T-helper 1 cell (primary cell): ENCODE data around the gene CACNA1D.
A peak's percentile ranks its signal among the peaks of the same experiment; 100 is the strongest.

Experiments used
- DNase-seq, 5 donors: peaks; one replicate each; pipeline ENCODE4 v3.0.0-alpha.2; 2012 to 2020

Gene CACNA1D

DNA sequence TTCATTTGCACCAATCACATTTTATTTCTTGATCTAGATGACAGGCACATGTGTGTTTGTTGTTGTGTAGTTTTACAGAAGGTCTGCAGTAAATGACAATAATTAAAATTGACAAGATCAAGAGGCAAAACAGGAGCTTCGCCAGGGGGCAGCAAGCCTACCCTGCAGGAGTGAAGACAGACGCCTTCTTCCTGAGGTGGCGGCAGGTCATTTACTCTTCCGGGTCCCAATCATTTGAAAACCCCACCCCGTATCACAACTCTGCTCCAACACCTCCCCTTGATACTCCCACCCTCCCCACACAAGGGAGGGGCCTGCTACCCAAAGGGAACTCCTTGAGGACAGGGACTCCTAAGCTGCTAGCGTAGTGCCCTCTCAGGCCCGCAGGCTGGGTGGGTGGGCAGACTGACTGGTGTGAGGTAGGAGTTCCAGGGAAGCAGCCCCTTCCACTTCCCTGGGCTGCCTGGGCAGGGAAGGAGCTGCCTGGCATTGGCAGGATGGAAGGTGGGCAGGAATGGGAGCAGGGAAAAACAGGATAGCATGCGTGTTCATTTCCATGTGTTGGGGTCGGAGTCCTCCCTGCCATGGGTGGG is 338.7 kb downstream of the CACNA1D start:
- DNase-seq: no peak

GRCh38 chr3:53833700-53834099 is 339.3 kb downstream of the CACNA1D start:
- no peak for DNase-seq

DNA sequence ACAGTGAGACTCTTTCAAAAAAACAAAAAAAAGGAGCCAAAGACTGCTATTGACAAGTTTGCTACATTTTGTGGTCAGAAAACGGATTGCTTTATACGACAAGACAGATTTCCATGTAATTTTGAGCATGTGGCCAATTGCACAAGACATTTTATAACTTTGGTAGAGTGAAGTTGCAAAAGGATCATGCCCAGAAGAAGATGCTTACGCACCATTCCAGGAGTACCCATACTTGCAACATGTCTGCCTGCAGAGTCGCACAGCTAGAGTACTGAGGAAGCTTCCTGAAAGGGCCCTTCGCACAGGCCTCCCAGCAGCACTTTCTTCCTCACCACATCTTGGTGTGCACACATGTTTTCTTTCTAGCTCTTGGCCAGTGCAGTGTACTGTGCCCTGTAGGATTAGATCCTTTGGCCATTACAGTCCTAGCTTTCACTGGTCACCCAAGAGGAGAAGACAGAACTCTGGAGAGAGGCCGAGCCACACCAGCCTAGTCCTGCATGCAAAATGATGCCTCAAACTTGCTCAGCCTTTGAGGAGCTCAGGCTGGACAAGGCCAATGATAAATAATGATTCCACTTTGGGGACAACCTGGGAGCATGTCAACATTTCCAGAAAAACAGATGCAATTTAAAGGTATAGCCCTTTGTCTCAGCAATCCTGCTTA is 340.2 kb downstream of the CACNA1D start:
- no peak for DNase-seq

DNA sequence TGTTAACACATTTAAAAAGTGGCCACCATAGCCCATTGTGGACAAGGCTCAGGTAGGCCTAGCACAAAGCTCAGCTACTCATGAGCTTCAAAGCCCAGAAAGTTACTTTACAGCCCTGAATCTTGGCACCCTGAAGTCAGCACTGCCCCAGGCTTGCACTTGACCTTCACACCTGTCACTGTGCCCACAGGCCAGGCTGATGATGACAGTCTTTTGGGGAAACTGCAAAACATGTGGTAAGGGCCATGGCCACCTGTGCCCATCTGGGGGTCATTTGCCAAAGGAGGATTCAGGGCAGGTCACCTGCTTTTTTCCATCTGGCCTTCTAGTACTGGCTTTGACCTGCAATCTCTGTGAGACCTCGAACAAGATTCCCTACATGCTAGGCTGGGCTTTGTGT is 340.8 kb downstream of the CACNA1D start:
- no peak for DNase-seq

DNA sequence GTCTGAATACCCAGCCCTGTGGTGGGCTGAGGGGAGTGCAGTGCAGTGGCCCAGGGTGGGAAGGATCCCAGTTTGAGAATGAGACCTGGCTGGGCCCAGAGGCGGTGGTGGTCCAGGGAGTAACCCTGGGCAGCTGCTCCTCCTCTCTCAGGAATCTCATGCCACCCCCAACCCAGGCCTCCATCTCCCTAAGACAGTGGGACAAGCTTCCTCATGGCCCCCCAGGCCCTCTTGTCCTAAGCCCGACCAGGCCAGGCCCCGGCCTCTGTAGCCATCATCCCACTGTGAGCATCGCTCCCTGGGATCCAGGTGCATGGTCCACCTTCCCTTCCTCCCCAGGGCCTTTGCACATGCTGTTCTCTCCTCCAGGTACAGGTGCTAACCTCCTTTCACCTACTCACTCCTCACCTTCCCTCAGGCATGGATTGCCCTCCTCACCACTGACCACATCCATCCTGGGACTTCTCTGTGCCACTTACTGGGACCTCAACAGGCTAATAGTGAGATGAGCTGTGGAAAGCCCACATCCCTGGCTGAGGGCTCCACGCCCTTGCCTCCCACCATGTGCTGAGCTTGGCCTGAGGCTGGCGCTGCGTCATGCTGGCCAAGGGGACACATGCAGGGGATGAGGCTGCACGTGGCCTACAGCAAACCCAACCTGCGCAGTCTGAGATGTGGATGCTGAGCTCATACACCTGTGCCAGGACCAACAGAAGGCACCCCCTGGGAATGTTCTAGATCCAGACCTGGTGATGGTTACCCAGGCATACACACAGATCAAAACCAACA is 341.9 kb downstream of the CACNA1D start:
- no peak for DNase-seq

GRCh38 chr3:53837331-53837730 is 342.9 kb downstream of the CACNA1D start:
- no peak for DNase-seq

- no peak for DNase-seq
Measured at GRCh38 chr3:53841296-53841695, 346.9 kb downstream of the CACNA1D start.

- no peak for DNase-seq
Measured at GRCh38 chr3:53842436-53843194, 348.2 kb downstream of the CACNA1D start.

DNA sequence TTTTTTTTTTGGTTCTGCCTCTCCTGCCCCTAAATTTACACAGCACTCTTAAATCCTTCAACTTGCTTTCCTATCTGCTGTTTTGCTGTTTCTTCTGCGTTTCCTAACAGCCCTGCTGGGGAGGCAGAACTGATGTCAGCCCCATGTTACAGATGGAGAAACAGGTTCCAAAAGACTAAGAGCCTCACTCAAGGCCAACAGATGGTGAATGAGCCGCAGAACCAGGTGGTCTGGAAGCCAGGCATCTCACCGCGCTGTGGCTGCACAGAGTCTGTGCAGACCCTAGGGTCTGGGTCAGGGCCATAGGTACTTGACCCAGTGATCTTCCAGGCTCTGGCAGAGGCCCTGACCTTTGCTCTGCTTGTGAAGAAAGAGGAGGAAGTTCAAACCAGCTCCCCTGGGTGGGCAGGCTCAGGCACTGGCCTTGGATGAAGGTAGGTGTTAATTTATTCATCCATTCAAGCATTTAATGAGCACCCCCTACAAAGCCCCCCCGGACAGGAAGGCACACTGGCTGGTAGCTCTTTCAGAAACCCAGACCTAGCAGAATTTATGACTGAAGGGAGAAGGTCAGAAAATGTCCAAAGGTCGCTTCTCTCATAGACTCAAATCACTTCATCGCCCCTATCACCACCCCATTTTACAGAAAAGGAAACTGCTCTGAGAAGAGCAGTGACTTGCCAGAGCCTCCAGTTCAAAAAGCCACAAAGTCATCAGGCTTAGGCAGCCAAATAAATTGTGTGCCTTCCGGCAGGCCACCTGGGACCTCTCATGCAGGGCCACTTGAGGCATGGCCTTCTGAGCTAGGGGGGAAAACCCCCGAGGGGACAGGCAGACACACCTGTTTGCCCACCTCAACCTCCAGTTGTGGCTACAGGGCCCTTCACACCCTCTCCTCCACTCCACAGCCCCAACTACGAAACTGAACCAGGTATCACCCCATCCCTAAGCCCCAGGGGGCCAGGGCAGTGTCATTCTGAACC is 349.1 kb downstream of the CACNA1D start:
- no peak for DNase-seq

DNA sequence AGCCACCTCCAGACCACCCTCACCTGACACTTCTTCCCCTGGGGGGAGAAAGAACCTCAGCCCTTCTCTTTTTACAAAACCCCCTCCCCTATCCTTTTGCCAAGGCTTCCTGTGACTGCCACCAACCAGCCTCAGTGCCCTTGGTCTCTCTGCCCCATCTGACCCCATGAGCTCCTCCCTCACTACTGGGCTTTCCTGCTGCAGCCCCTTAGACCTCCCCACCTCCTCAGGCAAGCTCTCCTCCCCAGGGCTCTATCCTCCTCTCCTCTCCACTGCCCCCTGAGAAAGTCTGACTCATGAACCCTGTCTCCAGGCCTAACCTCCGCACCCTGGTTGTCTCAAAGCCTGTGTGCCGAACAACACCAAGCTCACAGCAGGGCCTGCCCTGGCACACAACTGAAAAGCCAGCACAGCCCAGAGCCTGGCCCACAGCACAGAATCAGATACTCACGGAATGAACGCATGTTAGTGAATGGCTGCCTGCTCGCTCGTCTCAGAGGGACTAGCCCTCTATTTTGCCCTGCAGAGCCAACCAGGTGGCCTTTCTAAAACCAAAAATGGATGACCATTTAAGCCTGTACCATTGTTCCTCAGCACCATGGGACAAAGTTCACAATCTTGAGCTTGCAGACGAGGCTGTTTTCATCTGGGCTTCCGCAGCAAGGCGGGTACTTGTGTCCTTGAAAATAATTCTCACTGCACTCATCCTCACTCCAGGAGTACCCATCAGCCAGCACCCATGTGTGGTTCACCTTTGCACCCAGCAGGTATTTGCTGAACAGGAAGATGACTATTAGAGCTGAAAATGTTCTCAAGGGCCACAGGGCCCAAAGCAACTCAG is 350.1 kb downstream of the CACNA1D start:
- no peak for DNase-seq

DNA sequence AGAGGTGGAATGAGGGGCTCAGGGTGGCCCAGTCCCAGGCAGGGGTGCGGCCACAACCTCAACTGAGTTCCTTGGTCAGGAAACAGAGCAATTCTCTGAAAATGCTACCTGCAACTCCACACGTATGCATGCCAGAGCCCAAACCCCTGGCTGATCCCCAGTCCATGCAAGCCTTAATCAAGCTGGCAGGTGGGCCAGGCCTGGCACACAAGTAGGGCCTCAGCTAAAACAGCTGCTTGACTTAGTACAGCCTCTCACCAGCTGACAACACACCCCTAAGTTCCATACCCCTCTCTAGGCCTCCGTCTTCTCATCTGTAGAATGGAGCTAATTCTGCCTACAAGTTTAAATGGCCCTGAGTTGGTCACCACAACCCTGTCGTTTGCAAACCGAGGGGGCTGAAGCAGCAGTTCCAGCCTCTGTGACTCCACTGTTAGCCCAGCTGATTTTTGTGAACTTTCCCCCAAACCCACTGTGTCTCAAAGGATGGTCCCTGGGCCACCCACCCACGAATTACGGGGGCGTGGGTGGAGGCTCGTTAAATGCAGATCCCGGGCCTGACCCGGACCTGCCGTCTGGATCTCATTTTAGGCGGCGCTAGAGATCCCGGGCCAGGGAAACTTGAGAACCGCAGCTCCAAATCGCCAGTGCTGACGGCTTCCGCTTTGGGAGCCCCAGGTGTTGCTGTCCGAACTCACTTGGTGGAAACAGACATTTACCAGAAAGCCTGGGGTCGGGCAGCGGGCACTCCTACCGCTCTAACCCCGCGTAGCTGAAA is 350.9 kb downstream of the CACNA1D start:
- DNase-seq: no peak

GRCh38 chr3:53845881-53846133 is 351.4 kb downstream of the CACNA1D start:
- no peak for DNase-seq

- DNase-seq: peak in 1 of 5 donors; percentile 18
Measured at GRCh38 chr3:53846134-53846850, 351.9 kb downstream of the CACNA1D start, which contains the start of the genes CHDH and IL17RB. Gene CHDH (minus strand): TSS chr3:53846419. CDS start chr3:53824008, 22,411 bp downstream. Gene IL17RB (plus strand): TSS chr3:53846568. CDS start chr3:53846589, 21 bp downstream.

DNA sequence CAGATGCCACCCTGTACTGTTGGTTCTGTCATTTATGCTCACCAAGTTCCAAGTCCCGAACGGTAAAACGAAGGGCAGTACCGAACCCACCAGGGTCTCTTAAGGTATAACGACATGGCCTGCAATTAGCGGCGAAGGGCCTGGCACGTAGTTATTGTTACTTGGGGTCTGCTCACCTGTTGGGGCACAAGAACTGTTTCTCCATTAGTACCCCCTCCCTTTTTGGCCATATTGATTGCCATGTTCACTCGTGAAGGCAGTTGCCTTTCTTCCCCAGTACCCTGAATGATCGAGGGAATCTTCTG is 352.4 kb downstream of the CACNA1D start:
- DNase-seq: no peak

- DNase-seq: no peak
Measured at GRCh38 chr3:53849916-53850315, 355.5 kb downstream of the CACNA1D start.

- DNase-seq: no peak
Measured at GRCh38 chr3:53850895-53851294, 356.5 kb downstream of the CACNA1D start.

DNA sequence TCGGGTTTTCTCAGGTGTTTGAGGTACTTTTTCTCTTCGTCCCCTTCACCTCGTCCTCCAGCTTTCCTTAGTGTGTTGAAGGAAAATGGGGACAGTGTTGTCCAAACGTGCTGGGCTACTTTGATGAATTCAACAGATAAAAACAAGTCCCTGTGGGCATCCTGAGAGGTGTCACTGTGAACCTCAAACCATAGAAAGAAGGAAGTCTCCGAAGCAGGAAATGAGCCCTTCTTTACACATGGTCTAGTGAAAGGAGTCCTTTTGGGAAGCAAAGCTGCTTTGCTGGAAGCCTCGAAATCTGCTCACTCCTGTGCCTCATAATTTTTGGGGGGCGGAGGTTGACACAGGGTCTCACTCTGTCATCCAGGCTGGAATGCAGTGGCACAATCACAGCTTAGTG is 362.6 kb downstream of the CACNA1D start:
- DNase-seq: no peak

GRCh38 chr3:53858096-53858741 is 363.8 kb downstream of the CACNA1D start:
- DNase-seq: no peak

DNA sequence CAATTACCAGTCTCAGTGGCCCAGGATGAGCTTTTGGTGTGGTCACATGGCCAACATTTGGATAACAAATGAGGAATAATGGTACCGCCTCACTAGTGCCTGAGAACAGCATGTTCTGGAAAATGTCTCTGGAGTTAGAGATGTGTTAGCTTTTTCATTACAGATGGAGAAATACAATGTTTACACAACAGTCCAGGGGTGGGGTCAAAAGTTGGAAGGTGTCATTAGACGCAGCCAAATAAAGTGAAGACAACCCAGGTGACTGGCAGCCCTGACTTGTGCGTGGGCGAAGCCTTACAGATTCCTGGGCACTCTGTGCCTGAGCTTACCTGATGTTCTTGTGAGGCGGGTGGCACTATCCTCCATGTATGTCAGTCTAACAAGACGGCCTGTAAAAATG is 364.8 kb downstream of the CACNA1D start:
- no peak for DNase-seq
